Thoracic aorta (tissue), 2 donors: Measurements from ENCODE around the gene VDR. TPM values are rescaled to one million over a fixed set of nuclear protein-coding genes. Genes with fewer than 3 reads are reported as not detected.

Experiments
- ATAC-seq: fragments of 150-250 bp; one replicate; pipeline ENCODE4 v1.8.0; 2017; ENCODE audit warnings: low read depth; ENCODE audit not compliant: insufficient number of reproducible peaks, low FRiP score
- DNase-seq: peaks from one replicate; pipeline ENCODE4 v3.0.0-alpha.2; 2020; ENCODE audit warnings: low spot score
- H3K27ac ChIP-seq, 2 donors: fragments of 200-600 bp; sonication (generic); 1 replicate in 1 of 2; 2 replicates in 1 of 2; pipeline ENCODE4 v1.5.1; 2016; ENCODE audit warnings: mild to moderate bottlenecking in 2 of 2, moderate library complexity in 2 of 2
- H3K27me3 ChIP-seq: fragments of 200-600 bp; sonication (generic); replicated peaks from 2 replicates; pipeline ENCODE4 v1.6.0; 2016; ENCODE audit warnings: mild to moderate bottlenecking; ENCODE audit not compliant: insufficient read depth
- H3K36me3 ChIP-seq: fragments of 200-600 bp; sonication (generic); one replicate; pipeline ENCODE4 v1.5.1; 2016
- H3K4me1 ChIP-seq, 2 donors: fragments of 200-600 bp; sonication (generic); 1 replicate in 1 of 2; 2 replicates in 1 of 2; pipeline versions ENCODE4 v1.5.1 to v1.6.0; 2016; ENCODE audit warnings: low read depth in 2 of 2, mild to moderate bottlenecking in 1 of 2; ENCODE audit not compliant: control insufficient read depth in 1 of 2
- H3K4me3 ChIP-seq: fragments of 200-600 bp; sonication (generic); 2 replicates; pipeline ENCODE4 v1.5.1; 2016; ENCODE audit warnings: mild to moderate bottlenecking
- H3K9me3 ChIP-seq: fragments of 200-600 bp; sonication (generic); 2 replicates; pipeline ENCODE4 v1.5.1; 2016
- total RNA-seq, 2 donors: library from RNA; depleted of rRNA; stranded (reverse); fragments of >200 nt; gene quantifications; one replicate each; pipeline versions ENCODE4 v1.1.0 to v1.2.3, GENCODE V29; 2016
- TF ChIP-seq, protein P1 (sequence below): fragments of 200-600 bp; sonication (generic); IDR thresholded peaks from one replicate; pipeline ENCODE4 v1.5.1; 2019; ENCODE audit warnings: antibody characterized with exemption

Gene VDR
- total RNA-seq, 2 donors from 2014 or later, result 6.8 to 10.3 TPM

- Histone ChIP-seq H3K4me3 (no peak overlapping the region), H3K36me3 (no peaks in the 10 kb centered on the region), H3K27ac (no peak overlapping the region), H3K9me3 (no peaks in the 10 kb centered on the region), H3K4me1 (peaks cover 0 to 11% of the 10 kb centered on the region in 2 donors), H3K27me3 (no peaks in the 10 kb centered on the region)
- ATAC-seq, result no peak
- no peak for DNase-seq
- TF ChIP-seq, protein P1, sequence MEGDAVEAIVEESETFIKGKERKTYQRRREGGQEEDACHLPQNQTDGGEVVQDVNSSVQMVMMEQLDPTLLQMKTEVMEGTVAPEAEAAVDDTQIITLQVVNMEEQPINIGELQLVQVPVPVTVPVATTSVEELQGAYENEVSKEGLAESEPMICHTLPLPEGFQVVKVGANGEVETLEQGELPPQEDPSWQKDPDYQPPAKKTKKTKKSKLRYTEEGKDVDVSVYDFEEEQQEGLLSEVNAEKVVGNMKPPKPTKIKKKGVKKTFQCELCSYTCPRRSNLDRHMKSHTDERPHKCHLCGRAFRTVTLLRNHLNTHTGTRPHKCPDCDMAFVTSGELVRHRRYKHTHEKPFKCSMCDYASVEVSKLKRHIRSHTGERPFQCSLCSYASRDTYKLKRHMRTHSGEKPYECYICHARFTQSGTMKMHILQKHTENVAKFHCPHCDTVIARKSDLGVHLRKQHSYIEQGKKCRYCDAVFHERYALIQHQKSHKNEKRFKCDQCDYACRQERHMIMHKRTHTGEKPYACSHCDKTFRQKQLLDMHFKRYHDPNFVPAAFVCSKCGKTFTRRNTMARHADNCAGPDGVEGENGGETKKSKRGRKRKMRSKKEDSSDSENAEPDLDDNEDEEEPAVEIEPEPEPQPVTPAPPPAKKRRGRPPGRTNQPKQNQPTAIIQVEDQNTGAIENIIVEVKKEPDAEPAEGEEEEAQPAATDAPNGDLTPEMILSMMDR, result no peak
Measured at GRCh38 chr12:47849261-47849660, 55.5 kb downstream of the VDR start.

- ATAC-seq, result no peak
- TF ChIP-seq, protein P1, result no peak
- no peaks in the 10 kb centered on the region for H3K36me3 ChIP-seq
- peaks cover 0 to 11% of the 10 kb centered on the region in 2 donors for H3K4me1 ChIP-seq
- no peak for DNase-seq
- no peak overlapping the region for H3K27ac ChIP-seq
- H3K4me3 ChIP-seq, result no peak overlapping the region
- H3K27me3 ChIP-seq, result no peaks in the 10 kb centered on the region
- no peaks in the 10 kb centered on the region for H3K9me3 ChIP-seq
Measured at GRCh38 chr12:47848853-47849252, 55.9 kb downstream of the VDR start.

DNA sequence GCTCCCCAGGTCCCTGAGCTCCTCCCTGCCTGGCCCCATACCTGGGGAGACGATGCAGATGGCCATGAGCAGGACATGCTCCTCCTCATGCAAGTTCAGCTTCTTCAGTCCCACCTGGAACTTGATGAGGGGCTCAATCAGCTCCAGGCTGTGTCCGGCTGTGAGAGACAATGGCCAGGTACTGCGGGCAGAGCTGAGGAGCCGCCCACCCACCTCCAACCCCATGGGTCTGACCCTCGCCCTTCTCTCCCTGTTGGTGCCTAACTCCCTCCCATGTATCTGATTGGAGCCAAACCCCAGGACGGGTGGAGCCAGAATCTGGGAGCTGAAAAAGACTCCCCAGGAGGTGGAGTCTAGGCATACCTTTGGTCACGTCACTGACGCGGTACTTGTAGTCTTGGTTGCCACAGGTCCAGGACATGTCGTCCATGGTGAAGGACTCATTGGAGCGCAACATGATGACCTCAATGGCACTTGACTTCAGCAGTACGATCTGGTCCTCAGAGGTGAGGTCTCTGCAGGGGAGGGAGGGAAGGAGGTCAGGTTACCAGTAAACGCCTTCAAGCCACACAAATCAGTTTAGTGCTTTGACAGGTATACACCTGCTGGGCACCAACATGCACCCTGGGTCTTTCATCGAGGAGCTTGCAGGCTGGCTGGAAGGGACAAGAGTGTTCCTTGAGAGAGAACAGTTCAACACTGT is 58.3 kb downstream of the VDR start:
- no peaks in the 10 kb centered on the region for H3K36me3 ChIP-seq
- no peaks in the 10 kb centered on the region for H3K9me3 ChIP-seq
- H3K4me1 ChIP-seq, result no peaks in the 10 kb centered on the region
- no peak for ATAC-seq
- TF ChIP-seq, protein P1, result no peak
- no peak overlapping the region for H3K4me3 ChIP-seq
- DNase-seq, result no peak
- no peak overlapping the region for H3K27ac ChIP-seq
- H3K27me3 ChIP-seq, result no peaks in the 10 kb centered on the region

DNA sequence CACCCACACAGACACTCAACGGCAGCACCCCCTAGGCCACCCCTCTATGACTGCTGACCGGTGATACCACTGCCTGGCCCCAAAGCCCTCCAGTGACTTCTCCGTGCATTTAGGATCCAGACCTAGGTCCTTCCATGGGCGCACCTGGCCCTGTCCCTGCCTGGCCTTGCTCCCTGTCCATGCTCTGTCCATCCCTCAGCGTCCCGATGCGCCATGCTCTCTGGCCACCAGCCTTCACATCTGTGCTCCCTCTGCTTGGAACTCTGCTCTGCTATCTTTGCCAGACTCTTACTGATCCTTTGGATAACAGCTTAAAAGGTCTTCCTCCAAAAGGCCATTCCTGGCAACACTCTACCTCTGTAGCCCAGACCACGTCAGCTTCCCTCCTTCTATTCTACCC is 59.7 kb downstream of the VDR start:
- Histone ChIP-seq H3K27ac (no peak overlapping the region), H3K4me1 (no peaks in the 10 kb centered on the region), H3K36me3 (no peaks in the 10 kb centered on the region), H3K4me3 (no peak overlapping the region), H3K9me3 (no peaks in the 10 kb centered on the region), H3K27me3 (no peaks in the 10 kb centered on the region)
- DNase-seq (no peak), ATAC-seq (no peak)
- TF ChIP-seq, protein P1, result no peak

DNA sequence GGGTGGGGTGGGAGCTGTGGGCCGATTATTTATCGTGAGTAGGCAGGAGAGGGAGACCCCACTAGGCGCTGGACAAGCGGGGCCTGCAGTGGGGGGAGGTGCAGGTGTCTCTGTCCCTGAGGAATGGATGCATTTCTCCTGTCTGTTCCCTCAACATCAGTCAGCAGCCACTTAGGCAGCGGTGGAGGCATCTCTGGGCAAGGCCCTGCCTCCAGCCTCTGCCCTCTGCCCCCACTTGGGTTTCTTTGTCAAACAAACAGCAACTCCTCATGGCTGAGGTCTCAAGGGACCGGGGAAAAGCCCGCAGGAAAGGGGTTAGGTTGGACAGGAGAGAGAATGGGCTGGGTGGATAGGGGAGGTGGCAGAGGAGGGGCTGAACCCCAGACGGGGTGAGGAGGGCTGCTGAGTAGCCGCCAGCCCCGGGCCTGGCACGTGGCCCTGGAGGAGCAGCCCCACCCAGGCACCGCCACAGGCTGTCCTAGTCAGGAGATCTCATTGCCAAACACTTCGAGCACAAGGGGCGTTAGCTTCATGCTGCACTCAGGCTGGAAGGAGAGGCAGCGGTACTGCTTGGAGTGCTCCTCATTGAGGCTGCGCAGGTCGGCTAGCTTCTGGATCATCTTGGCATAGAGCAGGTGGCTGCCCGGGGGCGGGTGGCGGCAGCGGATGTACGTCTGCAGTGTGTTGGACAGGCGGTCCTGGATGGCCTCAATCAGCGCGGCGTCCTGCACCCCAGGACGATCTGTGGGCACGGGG is 60.4 kb downstream of the VDR start:
- no peak for DNase-seq
- no peaks in the 10 kb centered on the region for H3K4me1 ChIP-seq
- ATAC-seq, result no peak
- no peaks in the 10 kb centered on the region for H3K9me3 ChIP-seq
- H3K27me3 ChIP-seq, result no peaks in the 10 kb centered on the region
- H3K36me3 ChIP-seq, result no peaks in the 10 kb centered on the region
- H3K27ac ChIP-seq, result no peak overlapping the region
- TF ChIP-seq, protein P1, result no peak
- H3K4me3 ChIP-seq, result no peak overlapping the region
